ENCODE measurements around the gene ACYP2.
"Not testable (repeated sequence)": the region's sequence is repeated elsewhere in the genome, so short reads cannot be mapped to it uniquely, and the experiment has no call there.

Gene ACYP2

GRCh38 chr2:54099370-54099769 lies 16.0 kb upstream of the ACYP2 start:
- no peak for DNase-seq (ENCODE audit: low spot score)

GRCh38 chr2:54099829-54100585 lies 15.4 kb upstream of the ACYP2 start:
- no peak for DNase-seq (ENCODE audit: low spot score)

GRCh38 chr2:54100772-54101171 lies 14.6 kb upstream of the ACYP2 start:
- no peak for DNase-seq (ENCODE audit: low spot score)

- DNase-seq (ENCODE audit: low spot score): no peak
Observed at GRCh38 chr2:54103454-54104314, 11.7 kb upstream of the ACYP2 start.

GRCh38 chr2:54106631-54107454 lies 8.6 kb upstream of the ACYP2 start:
- DNase-seq (ENCODE audit: low spot score): peak; percentile 69

GRCh38 chr2:54107455-54107764 lies 8.0 kb upstream of the ACYP2 start:
- DNase-seq (ENCODE audit: low spot score): no peak

GRCh38 chr2:54107903-54108615 lies 7.4 kb upstream of the ACYP2 start:
- no peak for DNase-seq (ENCODE audit: low spot score)

GRCh38 chr2:54109848-54110247 lies 5.6 kb upstream of the ACYP2 start:
- DNase-seq (ENCODE audit: low spot score): no peak

GRCh38 chr2:54114479-54114878 lies 936 bp upstream of the ACYP2 start:
- DNase-seq (ENCODE audit: low spot score): not testable (repeated sequence)

GRCh38 chr2:54114936-54115283 lies 505 bp upstream of the ACYP2 start:
- DNase-seq (ENCODE audit: low spot score): no peak

- DNase-seq (ENCODE audit: low spot score): not testable (repeated sequence)
Observed at GRCh38 chr2:54116598-54116997, 1.2 kb downstream of the ACYP2 start.

GRCh38 chr2:54120950-54121349 lies 5.5 kb downstream of the ACYP2 start:
- DNase-seq (ENCODE audit: low spot score): no peak

GRCh38 chr2:54122171-54122935 lies 6.9 kb downstream of the ACYP2 start:
- no peak for DNase-seq (ENCODE audit: low spot score)

GRCh38 chr2:54122939-54123338 lies 7.5 kb downstream of the ACYP2 start:
- peak; percentile 59 for DNase-seq (ENCODE audit: low spot score)

- DNase-seq (ENCODE audit: low spot score): not testable (repeated sequence)
Observed at GRCh38 chr2:54127174-54127573, 11.8 kb downstream of the ACYP2 start.

- DNase-seq (ENCODE audit: low spot score): no peak
Observed at GRCh38 chr2:54133056-54133455, 17.6 kb downstream of the ACYP2 start.

GRCh38 chr2:54139210-54139609 lies 23.8 kb downstream of the ACYP2 start:
- no peak for DNase-seq (ENCODE audit: low spot score)

- no peak for DNase-seq (ENCODE audit: low spot score)
Observed at GRCh38 chr2:54143780-54144179, 28.4 kb downstream of the ACYP2 start.

- DNase-seq (ENCODE audit: low spot score): no peak
Observed at GRCh38 chr2:54148391-54148790, 33.0 kb downstream of the ACYP2 start.

- DNase-seq (ENCODE audit: low spot score): no peak
Observed at GRCh38 chr2:54149638-54150441, 34.4 kb downstream of the ACYP2 start.

Data from putamen (tissue), 1 donor.